IMR-90 (cell line): ENCODE results near the gene SGCA. TPM values are rescaled to one million over a fixed set of nuclear protein-coding genes. Genes with fewer than 3 reads are reported as not detected.

Source experiments
- ATAC-seq: fragments of 200-7000 bp; cut with Tn5 transposase; 2 replicates; pipeline ENCODE4 v1.9.1; 2020; ENCODE audit warnings: low read depth, mild to moderate bottlenecking, moderate library complexity
- BruUV-seq: library from RNA; stranded (reverse); fragments of 400-500 nt; replicated peaks from 2 replicates; lab custom pipeline; 2021; lab: Mats Ljungman, UMichigan
- CTCF ChIA-PET: fragments of 300-600 bp; formaldehyde crosslinking; extraction: SDS; loops from one replicate; lab custom pipeline; 2021; ENCODE audit warnings: antibody characterized with exemption; lab: Yijun Ruan, JAX
- POLR2A ChIA-PET: fragments of 300-600 bp; sonication (Branson Sonifier 250); formaldehyde crosslinking; loops from one replicate; lab custom pipeline; 2022; ENCODE audit warnings: antibody characterized with exemption; ENCODE audit not compliant: unreplicated experiment; lab: Charles Lee
- DNase-seq: peaks from one replicate; pipeline ENCODE4 v3.0.0; 2013
- H2AFZ ChIP-seq: replicated peaks from 2 replicates; pipeline ENCODE3; 2013; ENCODE audit warnings: low read length, mild to moderate bottlenecking; ENCODE audit not compliant: poor library complexity
- H2AK5ac ChIP-seq: 2 replicates; pipeline ENCODE4 v1.6.1; 2013; ENCODE audit warnings: low read depth, low read length, inconsistent platforms
- H2AK9ac ChIP-seq: replicated peaks from 2 replicates; pipeline ENCODE3; 2013; ENCODE audit warnings: mild to moderate bottlenecking, low read depth, low read length, moderate library complexity; ENCODE audit not compliant: poor library complexity
- H2BK120ac ChIP-seq: 2 replicates; pipeline ENCODE4 v1.6.1; 2013; ENCODE audit warnings: low read depth, low read length, inconsistent platforms
- H2BK15ac ChIP-seq: 3 replicates; pipeline ENCODE4 v1.6.1; 2013; ENCODE audit warnings: low read depth, low read length, inconsistent platforms
- H2BK20ac ChIP-seq: 2 replicates; pipeline ENCODE4 v1.6.1; 2013; ENCODE audit warnings: low read depth, mild to moderate bottlenecking, inconsistent platforms, low read length, moderate library complexity
- H2BK5ac ChIP-seq: 2 replicates; pipeline ENCODE4 v1.6.1; 2013; ENCODE audit warnings: mild to moderate bottlenecking, low read depth, low read length, inconsistent platforms; ENCODE audit not compliant: poor library complexity, severe bottlenecking
- H3K14ac ChIP-seq: replicated peaks from 2 replicates; pipeline ENCODE4 v1.6.1; 2013; ENCODE audit warnings: low read depth, low read length, inconsistent platforms
- H3K18ac ChIP-seq: 2 replicates; pipeline ENCODE4 v1.6.1; 2013; ENCODE audit warnings: low read depth, low read length, control low read depth
- H3K23ac ChIP-seq: 2 replicates; pipeline ENCODE4 v1.6.1; 2013; ENCODE audit warnings: low read depth, low read length, inconsistent platforms
- H3K27ac ChIP-seq: 2 replicates; pipeline ENCODE4 v1.5.1; 2013; ENCODE audit warnings: mild to moderate bottlenecking, control low read depth, low read length; ENCODE audit not compliant: insufficient read depth
- H3K27me3 ChIP-seq: 2 replicates; pipeline ENCODE4 v1.6.1; 2013; ENCODE audit warnings: low read length; ENCODE audit not compliant: control insufficient read depth, insufficient read depth
- H3K36me3 ChIP-seq: 2 replicates; pipeline ENCODE4 v1.6.1; 2013; ENCODE audit warnings: low read length, mixed read lengths; ENCODE audit not compliant: control insufficient read depth, insufficient read depth
- H3K4ac ChIP-seq: 2 replicates; pipeline ENCODE4 v1.6.1; 2013; ENCODE audit warnings: low read depth, low read length, inconsistent platforms
- H3K4me1 ChIP-seq: 2 replicates; pipeline ENCODE4 v1.6.1; 2013; ENCODE audit warnings: low read length, mixed read lengths; ENCODE audit not compliant: control insufficient read depth, insufficient read depth
- H3K4me2 ChIP-seq: 2 replicates; pipeline ENCODE4 v1.6.1; 2013; ENCODE audit warnings: low read depth, mild to moderate bottlenecking, control low read depth, low read length, moderate library complexity
- H3K4me3 ChIP-seq: 2 replicates; pipeline ENCODE4 v1.5.1; 2013; ENCODE audit warnings: low read depth, mild to moderate bottlenecking, control low read depth, low read length, moderate library complexity; ENCODE audit not compliant: insufficient read depth
- H3K56ac ChIP-seq: 2 replicates; pipeline ENCODE4 v1.6.1; 2013; ENCODE audit warnings: low read length, inconsistent platforms; ENCODE audit not compliant: insufficient read depth; ENCODE audit errors: extremely low read depth
- H3K79me1 ChIP-seq, 2 experiments: 2 replicates each; pipeline ENCODE4 v1.6.1; 2013; ENCODE audit warnings: low read length in 2 of 2, inconsistent platforms in 1 of 2, low read depth in 1 of 2
- H3K9ac ChIP-seq: 2 replicates; pipeline ENCODE4 v1.6.1; 2013; ENCODE audit warnings: low read depth, low read length, control low read depth
- H3K9me1 ChIP-seq: 2 replicates; pipeline ENCODE4 v1.6.1; 2013; ENCODE audit warnings: low read length, inconsistent platforms; ENCODE audit not compliant: insufficient read depth
- H3K9me3 ChIP-seq: 2 replicates; pipeline ENCODE4 v1.6.1; 2013; ENCODE audit warnings: low read length; ENCODE audit not compliant: control insufficient read depth, insufficient read depth
- H4K20me1 ChIP-seq: 2 replicates; pipeline ENCODE4 v1.6.1; 2013; ENCODE audit warnings: low read length, inconsistent platforms; ENCODE audit not compliant: insufficient read depth
- H4K5ac ChIP-seq: 2 replicates; pipeline ENCODE4 v1.6.1; 2013; ENCODE audit warnings: mild to moderate bottlenecking, low read depth, low read length, control low read depth
- H4K8ac ChIP-seq, 2 experiments: 2 replicates each; pipeline ENCODE4 v1.6.1; 2013; ENCODE audit warnings: low read depth in 2 of 2, low read length in 2 of 2, control low read depth in 1 of 2, inconsistent platforms in 1 of 2
- H4K91ac ChIP-seq: 2 replicates; pipeline ENCODE4 v1.6.1; 2013; ENCODE audit warnings: low read depth, low read length, inconsistent platforms; ENCODE audit not compliant: insufficient read depth
- CEBPB ChIP-seq: IDR thresholded peaks from 2 replicates; pipeline ENCODE4 v1.6.1; 2012; ENCODE audit warnings: low read depth, low read length, improper control_type of control experiment
- FOS ChIP-seq: fragments of 150-350 bp; IDR thresholded peaks from 2 replicates; pipeline ENCODE4 v1.6.1; 2016; ENCODE audit warnings: low read depth, low read length
- MAZ ChIP-seq: IDR thresholded peaks from 2 replicates; pipeline ENCODE4 v1.6.1; 2012; ENCODE audit warnings: low read depth, mild to moderate bottlenecking, low read length, improper control_type of control experiment, moderate library complexity, borderline replicate concordance
- MXI1 ChIP-seq: IDR thresholded peaks from 2 replicates; pipeline ENCODE4 v1.6.1; 2012; ENCODE audit warnings: low read depth, mild to moderate bottlenecking, low read length, moderate library complexity, borderline replicate concordance
- NFE2L2 ChIP-seq: fragments of 150-350 bp; IDR thresholded peaks from 2 replicates; pipeline ENCODE4 v1.6.1; 2016; ENCODE audit warnings: low read depth, mild to moderate bottlenecking, low read length
- RAD21 ChIP-seq: IDR thresholded peaks from 2 replicates; pipeline ENCODE4 v1.6.1; 2012; ENCODE audit warnings: low read length, improper control_type of control experiment
- RCOR1 ChIP-seq: IDR thresholded peaks from 2 replicates; pipeline ENCODE4 v1.6.1; 2012; ENCODE audit warnings: mild to moderate bottlenecking, low read length, improper control_type of control experiment; ENCODE audit not compliant: insufficient replicate concordance
- RFX5 ChIP-seq: IDR thresholded peaks from 2 replicates; pipeline ENCODE4 v1.8.0; 2012; ENCODE audit warnings: low read depth, mild to moderate bottlenecking, low read length, moderate library complexity
- SMC3 ChIP-seq: fragments of 150-350 bp; IDR thresholded peaks from 2 replicates; pipeline ENCODE4 v1.6.1; 2016; ENCODE audit warnings: low read depth, mild to moderate bottlenecking, antibody characterized with exemption, low read length, moderate library complexity
- USF2 ChIP-seq: fragments of 150-350 bp; IDR thresholded peaks from 2 replicates; pipeline ENCODE4 v1.6.1; 2017; ENCODE audit warnings: mild to moderate bottlenecking, antibody characterized with exemption, low read length, low read depth
- WGBS, 2 experiments: methylation state at CpG; one replicate each; pipeline versions ENCODE4 v1.1.5 to v1.1.7; 2013; ENCODE audit warnings: missing lambda C conversion rate in 2 of 2; ENCODE audit not compliant: insufficient read length in 1 of 2; ENCODE audit errors: extremely low coverage in 2 of 2; 5-methylcytosine and 5-hydroxymethylcytosine counted together
- dilution Hi-C: fragments of 300-500 bp; cut with HindIII; formaldehyde crosslinking; loops from one replicate; pipeline ENCODE4 v1.14.3; 2018; ENCODE audit warnings: low sequenced_read_pairs; ENCODE audit not compliant: unreplicated experiment
- in situ Hi-C: fragments of 300-500 bp; cut with MboI; formaldehyde crosslinking; loops from 3 replicates; pipeline ENCODE4 v1.14.3; 2019; ENCODE audit warnings: low sequenced_read_pairs, inconsistent platforms, mixed read lengths
- intact Hi-C: fragments of 100-400 bp; cut with micrococcal nuclease; formaldehyde crosslinking; loops from 2 replicates; pipeline ENCODE4 v1.10.0; 2022
- polyA plus RNA-seq, 3 experiments: library from polyadenylated mRNA; depleted of rRNA; stranded (reverse); fragments of >200 nt; gene quantifications; 2 replicates each; pipeline ENCODE4 v1.2.3, GENCODE V29; 2012; ENCODE audit warnings: low replicate concordance in 1 of 3
- total RNA-seq: library from RNA; depleted of rRNA; stranded (reverse); fragments of >200 nt; gene quantifications from 2 replicates; pipeline ENCODE4 v1.2.3, GENCODE V29; 2012
- TF ChIP-seq, protein P1 (sequence below): fragments of 150-350 bp; IDR thresholded peaks from 2 replicates; pipeline ENCODE4 v1.6.1; 2016; ENCODE audit warnings: low read depth, mild to moderate bottlenecking, low read length, moderate library complexity, borderline replicate concordance

Gene SGCA
- total and polyA plus RNA-seq, 2 of the 4 experiments (the other 2 are of a cell fraction) = 0.19 TPM; not detected in 1

DNA sequence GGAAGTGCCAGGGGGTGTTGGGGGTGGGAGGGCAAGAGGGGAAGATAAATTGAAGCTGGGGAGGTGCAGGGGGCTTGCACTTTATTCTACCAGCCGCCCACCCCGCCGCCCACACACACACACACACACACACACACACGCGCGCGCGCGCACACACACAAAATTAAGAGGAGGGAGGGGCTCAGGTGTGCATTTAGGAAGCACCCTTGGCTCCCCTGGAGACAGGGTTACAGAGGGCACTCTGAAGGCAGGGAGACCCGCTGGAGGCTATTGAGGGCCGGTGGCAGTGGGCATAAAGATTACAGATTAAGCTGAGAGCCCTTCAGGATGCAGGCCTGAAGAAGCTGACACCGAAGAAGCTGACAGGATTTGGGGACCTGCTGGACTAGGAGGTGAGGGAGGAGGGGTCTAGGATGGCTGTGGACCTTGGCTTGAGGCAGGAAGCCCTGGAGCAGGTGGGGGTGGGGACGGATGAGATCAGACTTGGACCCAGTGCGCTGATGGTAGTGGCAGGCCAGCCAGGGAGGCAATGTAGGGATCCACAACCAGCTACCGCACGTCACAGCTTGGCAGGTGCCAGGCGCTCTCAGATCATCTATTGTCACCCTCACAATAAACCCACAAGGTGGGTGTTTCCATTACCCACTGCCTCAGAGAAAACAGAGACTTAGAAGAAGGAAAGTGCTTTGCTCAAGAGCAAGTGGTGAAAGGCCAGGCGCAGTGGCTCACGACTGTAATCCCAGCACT lies 35.1 kb upstream of the SGCA start (continued):
- no peak for TF ChIP-seq SMC3
- TF ChIP-seq MXI1 = no peak

DNA sequence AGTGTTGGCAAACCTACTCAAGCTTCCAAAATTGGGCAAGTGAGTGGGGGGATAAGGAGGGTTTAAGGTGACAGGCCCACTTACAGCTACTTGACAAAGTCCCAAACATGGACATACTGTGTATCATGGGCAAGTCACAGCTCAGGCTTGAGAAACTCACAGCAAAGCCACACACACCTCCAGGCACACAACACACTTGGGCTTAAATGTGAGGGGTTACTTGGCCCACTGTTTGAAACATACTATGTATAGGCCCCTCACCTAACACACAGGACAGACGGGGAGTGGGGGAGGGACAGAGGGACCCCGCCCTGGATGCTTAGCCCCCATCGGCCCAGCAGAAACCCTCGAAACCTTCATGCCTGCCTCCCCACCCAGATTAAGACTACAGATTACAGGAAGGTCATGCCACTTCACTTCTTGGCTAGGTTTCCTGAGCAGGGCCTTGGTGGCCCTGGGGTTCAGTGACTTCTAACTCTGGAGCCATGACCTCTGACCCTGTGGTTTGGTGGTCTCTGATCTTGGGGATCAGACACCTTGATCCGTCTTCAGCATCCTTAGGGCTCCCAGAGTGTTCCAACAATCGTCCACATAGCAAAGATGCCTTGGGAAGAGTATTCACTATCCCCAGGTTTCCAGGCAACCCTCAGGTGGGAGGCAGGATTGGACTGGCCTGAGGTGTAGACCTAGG lies 33.6 kb upstream of the SGCA start:
- Histone ChIP-seq H4K8ac (no peak overlapping the region), H3K36me3 (peaks cover 29% of the 10 kb centered on the region), H3K27me3 (no peaks in the 10 kb centered on the region), H2AK9ac (peak overlapping the region; percentile 51), H2BK15ac (no peak overlapping the region), H2BK20ac (no peak overlapping the region), H3K27ac (no peak overlapping the region), H3K9me3 (no peaks in the 10 kb centered on the region), H3K23ac (no peak overlapping the region), H3K4me2 (no peak overlapping the region), H3K9me1 (peaks cover 12% of the 10 kb centered on the region), H3K18ac (no peak overlapping the region), H3K14ac (no peak overlapping the region), H4K20me1 (peaks cover 22% of the 10 kb centered on the region), H3K9ac (no peak overlapping the region), H2AFZ (no peak overlapping the region), H2BK120ac (no peak overlapping the region), H4K5ac (no peak overlapping the region), H3K79me1 (peaks cover 9 to 52% of the 10 kb centered on the region in 2 experiments; a peak in 3 of 4 replicates), H4K91ac (no peak overlapping the region), H2AK5ac (no peak overlapping the region), H3K4me3 (no peak overlapping the region), H3K4ac (no peak overlapping the region; the same call in 1 of the 2 replicates), H3K56ac (no peak overlapping the region), H3K4me1 (peaks cover 20% of the 10 kb centered on the region), H2BK5ac (no peak overlapping the region)
- no CpG with 5 or more reads among the region's 6 CpGs for WGBS, 2 experiments
- CTCF ChIA-PET = interaction anchor here (0.9 kb wide), 1 partner anchor 30 kb away, joined by 3 read pairs; no protein-coding TSS in a partner anchor
- DNase-seq (no peak), ATAC-seq (no peak)
- no TSS peak for BruUV-seq
- in situ Hi-C loops = no loop called here
- dilution Hi-C loops = no loop called here
- POLR2A ChIA-PET = interaction anchor here (0.6 kb wide), 1 partner anchor 67 kb away, joined by 9 read pairs; no protein-coding TSS in a partner anchor
- intact Hi-C loops = no loop called here
- TF ChIP-seq, protein P1, sequence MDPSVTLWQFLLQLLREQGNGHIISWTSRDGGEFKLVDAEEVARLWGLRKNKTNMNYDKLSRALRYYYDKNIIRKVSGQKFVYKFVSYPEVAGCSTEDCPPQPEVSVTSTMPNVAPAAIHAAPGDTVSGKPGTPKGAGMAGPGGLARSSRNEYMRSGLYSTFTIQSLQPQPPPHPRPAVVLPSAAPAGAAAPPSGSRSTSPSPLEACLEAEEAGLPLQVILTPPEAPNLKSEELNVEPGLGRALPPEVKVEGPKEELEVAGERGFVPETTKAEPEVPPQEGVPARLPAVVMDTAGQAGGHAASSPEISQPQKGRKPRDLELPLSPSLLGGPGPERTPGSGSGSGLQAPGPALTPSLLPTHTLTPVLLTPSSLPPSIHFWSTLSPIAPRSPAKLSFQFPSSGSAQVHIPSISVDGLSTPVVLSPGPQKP = no peak
- TF ChIP-seq CEBPB = no peak
- no peak for TF ChIP-seq RAD21
- TF ChIP-seq RFX5 = no peak
- TF ChIP-seq RCOR1 = no peak
- TF ChIP-seq FOS = no peak
- TF ChIP-seq NFE2L2 = no peak
- TF ChIP-seq USF2 = no peak
- no peak for TF ChIP-seq MAZ
